ENCODE measurements around the gene TSPAN10.

Gene TSPAN10

DNA sequence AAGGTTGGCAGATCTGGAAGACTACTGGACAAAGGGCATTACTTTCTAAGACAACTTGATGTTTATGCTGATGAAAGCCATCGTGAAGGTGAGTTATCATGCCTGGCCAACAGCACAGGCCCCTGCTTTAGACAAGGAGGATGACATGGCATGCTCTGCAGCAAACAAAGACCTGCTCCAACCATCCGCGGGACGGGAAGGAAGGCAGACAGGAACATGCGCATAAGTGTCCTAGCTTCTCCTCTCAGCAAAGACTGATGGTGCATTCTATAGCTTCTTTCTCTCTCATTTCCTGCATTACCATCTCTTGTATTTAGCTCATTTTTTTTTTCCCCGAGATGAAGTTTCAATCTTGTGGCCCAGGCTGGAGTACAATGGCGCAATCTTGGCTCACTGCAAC, 5.5 kb upstream of the TSPAN10 start:
- DNase-seq (ENCODE audit: low read depth in 2 of 2, low spot score in 1 of 2) = no peak

DNA sequence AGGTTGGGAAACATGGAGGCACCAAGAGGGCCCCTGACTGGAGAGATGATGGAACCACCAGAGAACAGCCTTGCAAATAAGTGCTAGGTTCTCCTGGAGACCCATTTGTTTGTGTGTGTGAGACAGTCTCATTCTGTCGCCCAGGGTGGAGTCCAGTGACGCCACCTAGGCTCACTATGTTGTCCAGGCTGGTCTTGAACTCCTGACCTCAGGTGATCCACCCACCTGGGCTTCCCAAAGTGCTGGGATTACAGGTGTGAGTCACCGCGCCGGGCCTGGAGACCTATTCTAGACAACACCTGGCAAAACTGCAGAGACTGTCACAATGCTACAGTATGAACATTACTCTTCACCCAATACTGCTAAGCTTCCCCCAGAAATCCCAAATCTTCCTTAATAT, 1.6 kb upstream of the TSPAN10 start:
- no peak for DNase-seq (ENCODE audit: low read depth in 2 of 2, low spot score in 1 of 2)

DNA sequence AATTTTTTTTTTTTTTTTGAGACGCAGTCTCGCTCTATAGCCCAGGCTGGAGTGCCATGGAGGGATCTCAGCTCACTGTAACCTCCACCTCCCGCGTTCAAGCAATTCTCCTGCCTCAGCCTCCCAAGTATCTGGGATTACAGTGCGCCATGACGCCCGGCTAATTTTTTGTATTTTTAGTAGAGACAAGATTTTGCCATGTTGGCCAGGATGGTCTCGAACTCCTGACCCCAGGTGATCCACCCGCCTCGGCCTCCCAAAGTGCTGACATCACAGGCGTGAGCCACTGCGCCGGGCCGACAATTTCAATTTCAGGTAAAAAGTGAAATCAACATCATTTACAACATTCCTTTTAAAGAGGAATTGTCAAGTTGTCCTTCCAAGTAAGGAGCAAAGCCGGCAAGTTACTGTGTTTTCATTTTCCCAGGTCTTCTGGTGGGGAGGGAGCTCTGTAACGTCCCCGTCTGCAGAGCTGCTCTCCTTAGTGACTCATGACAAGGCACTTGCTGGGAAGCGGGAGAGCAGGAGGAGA, 957 bp upstream of the TSPAN10 start:
- no peak for DNase-seq (ENCODE audit: low read depth in 2 of 2, low spot score in 1 of 2)

DNA sequence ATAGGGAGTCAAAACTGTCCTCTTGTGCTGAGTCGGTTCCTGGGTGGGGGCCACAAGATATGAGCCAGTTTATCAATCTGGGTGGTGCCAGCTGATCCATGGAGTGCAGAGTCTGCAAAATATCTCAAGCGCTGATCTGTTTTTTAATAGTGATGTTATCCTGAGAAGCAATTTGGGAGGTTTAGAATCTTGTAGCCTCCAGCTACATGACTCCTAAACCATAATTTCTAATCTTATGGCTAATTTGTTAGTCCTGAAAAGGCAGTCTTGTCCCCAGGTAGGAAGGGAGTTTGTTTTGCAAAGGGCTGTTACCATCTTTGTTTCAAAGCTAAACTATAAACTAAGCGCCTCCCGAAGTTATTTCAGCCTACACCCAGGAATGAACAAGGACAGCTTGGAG, 1.7 kb downstream of the TSPAN10 start:
- DNase-seq (ENCODE audit: low read depth in 2 of 2, low spot score in 1 of 2) = no peak

DNA sequence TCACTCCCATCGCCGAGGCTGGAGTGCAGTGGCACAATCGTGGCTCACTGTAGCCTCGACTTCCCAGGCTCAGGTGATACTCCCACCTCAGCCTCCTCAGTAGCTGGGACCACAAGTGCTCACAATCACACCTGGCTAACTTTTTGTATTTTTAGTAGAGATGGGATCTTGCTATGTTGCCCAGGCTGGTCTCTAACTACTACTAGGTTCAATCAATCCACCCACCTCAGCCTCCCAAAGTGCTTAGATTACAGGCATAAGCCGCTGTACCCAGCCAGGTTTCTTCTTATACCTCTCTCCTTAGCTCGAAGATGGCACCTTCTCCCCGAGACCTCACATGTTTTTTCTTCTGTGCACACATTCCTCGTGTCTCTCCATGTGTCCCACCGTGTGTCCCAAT, 3.0 kb downstream of the TSPAN10 start:
- no peak for DNase-seq (ENCODE audit: low read depth in 2 of 2, low spot score in 1 of 2)

DNA sequence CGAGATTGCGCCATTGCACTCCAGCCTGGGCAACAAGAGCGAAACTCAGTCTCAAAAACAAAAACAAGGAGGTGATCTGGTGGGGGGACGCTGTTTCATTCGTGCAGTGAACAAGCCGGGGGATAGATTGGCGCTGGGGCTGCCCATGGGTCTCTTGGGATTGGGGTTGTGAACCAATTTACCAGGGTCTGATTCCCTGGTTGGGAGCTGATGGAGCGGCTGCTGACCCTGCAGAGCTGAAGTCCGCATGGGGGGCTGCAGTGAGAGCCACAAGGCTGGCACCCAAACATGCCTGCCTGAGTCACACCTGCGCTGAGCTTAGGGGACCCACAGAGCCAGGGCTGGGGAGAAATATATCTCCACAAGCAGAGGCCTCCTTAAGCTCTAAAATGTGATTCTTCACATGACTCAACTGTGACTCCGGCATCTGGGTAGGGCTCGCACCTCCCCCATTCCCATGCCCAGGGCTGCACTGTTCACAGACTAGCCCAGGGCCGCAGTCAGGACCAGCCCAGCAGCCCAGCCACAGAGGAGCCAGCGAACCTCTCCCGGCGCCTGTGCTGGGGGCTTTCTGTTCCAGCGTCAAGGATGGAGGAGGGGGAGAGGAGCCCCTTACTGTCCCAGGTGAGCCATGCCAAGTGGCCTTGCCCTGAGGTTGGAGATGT, 5.0 kb downstream of the TSPAN10 start:
- no peak for DNase-seq (ENCODE audit: low read depth in 2 of 2, low spot score in 1 of 2)

DNA sequence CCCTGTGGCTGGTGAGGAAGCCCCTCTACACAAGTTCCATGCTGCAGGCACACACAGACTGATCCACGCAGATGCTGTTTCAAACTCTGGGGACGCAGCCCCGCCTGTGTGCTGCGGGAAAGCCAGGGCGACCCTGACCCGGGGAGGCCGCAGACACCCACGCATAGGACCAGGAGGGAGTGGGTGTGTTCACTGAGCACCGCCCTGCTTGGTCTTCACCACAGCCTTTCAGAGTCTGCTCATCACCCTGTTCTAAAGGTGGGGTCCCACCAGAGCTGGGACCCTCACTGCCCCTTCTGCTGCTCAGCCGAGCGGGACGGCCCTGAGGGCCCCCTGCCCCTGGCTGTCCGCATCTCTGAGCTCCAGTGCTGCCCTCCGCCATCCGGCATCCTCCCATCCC, 7.5 kb downstream of the TSPAN10 start:
- no peak for DNase-seq (ENCODE audit: low read depth in 2 of 2, low spot score in 1 of 2)

DNA sequence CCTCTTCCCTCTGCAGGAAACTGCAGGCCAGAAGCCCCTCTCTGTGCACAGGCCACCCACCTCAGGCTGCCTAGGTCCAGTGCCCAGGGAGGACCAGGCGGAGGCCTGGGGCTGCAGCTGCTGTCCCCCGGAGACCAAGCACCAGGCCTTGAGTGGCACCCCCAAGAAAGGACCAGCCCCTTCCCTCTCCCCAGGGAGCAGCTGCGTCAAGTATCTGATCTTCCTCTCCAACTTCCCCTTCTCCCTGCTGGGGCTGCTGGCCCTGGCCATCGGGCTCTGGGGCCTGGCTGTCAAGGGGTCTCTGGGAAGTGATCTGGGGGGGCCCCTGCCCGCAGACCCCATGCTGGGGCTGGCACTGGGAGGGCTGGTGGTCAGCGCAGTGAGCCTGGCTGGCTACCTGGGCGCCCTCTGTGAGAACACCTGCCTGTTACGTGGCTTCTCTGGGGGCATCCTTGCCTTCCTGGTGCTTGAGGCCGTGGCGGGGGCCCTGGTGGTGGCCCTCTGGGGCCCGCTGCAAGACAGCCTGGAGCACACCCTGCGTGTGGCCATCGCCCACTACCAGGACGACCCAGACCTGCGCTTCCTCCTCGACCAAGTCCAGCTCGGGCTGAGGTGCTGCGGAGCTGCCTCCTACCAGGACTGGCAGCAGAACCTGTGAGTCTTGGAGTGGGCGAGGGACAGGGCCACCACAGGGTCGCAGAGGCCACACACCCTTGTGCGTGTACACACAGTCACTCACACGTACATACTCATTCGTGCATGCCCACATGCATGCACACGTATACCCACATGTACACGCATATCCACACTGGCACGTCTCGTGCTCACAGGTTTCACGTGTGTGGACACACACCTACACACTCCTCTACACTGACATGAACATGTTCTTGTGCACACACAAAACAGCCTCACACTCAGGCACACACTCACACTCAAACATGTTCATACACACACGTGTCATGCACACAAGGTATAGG, 8.3 kb downstream of the TSPAN10 start:
- DNase-seq (ENCODE audit: low read depth in 2 of 2, low spot score in 1 of 2) = no peak

DNA sequence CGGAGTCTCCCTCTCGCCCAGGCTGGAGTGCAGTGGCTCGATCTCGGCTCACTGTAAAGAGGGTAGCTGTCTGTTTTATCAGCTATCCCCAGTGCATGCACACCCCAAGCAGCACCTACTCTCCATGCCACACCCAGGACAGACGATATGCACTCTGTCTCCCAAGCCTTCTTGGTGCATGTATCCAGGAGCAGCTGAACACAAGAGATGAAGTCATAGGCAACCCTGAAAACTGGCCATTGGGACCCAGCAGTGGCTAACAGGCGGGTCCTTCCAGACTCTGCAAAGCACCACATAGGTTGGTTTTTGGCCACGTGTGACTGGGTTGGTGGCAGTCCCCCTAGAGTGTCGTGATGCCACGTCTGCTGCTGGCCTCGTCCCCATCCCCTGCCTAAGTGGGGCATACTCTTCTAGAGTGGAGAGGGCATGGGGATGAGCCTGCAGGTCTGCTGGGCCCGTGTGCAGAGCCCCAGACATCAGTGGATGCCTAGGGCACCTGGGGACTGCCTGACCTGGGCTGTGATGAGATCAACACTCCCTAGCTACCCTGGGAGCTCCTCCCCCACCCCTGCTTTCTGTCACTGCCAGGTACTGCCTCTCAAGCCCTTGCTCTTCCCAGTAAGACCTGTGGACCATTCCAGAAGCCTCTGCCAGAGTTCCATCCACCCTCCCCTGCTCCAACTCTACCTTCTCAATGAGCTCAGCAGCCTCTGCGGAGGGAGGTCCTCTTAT, 10.0 kb downstream of the TSPAN10 start:
- DNase-seq (ENCODE audit: low read depth in 2 of 2, low spot score in 1 of 2) = no peak

DNA sequence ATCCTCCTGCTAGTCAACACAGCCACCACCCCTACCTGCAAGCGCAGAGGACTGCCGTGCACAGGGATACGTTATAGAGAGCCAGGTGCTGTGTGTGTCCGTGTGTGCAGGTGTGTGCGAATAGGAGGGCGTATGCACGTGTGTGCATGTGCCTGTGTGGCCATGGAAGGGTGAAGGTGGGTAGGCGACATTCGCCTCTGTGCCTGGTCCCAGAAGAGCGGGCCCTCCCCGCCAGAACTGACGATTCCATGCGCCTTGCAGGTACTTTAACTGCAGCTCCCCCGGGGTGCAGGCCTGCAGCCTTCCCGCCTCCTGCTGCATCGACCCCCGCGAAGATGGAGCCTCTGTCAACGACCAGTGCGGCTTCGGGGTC, 10.6 kb downstream of the TSPAN10 start:
- no peak for DNase-seq (ENCODE audit: low read depth in 2 of 2, low spot score in 1 of 2)

DNA sequence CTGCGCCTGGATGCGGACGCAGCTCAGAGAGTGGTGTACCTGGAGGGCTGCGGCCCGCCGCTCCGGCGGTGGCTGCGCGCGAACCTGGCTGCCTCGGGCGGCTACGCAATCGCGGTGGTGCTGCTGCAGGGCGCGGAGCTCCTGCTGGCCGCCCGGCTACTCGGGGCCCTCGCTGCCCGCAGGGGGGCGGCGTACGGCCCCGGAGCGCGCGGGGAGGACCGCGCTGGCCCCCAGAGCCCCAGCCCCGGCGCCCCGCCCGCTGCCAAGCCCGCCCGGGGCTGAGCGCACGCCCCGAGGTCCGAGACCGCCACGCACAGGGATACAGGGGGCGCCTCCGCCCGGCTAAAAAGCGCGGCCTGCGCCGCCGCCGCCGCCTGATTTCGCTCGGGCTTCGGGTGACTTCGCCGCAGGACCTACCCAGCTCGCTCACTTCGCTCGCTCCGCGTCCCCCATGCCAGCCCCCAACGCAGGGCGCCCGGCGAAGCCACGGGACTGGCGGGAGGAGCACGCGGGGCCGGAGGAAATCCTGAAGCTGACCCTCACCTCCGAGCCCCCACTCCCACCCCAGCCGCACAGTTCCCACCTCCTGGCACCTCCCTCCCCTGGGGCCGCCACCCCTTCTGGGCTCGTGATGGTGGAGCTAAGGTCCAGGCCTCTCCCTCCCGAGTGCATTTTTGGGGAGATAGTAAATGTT, 11.2 kb downstream of the TSPAN10 start:
- no peak for DNase-seq (ENCODE audit: low read depth in 2 of 2, low spot score in 1 of 2)

DNA sequence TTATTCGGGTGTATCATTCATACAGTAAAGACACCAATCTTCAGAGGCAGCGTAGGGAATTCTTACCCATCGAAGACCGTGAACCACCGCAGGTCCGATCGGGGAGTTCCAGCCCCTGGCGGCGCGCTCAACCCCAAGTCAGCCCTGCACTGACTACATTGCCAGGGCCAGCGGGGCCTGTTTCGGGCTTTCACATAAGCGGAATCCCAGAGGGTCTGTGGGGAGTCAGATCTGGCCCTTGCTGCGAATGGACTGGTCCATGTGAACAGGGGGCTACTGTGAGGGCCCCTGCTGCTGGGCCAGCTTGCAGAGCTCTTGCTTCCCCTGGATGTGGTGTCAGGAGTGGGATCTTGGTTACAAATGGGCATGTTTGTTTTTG, 11.7 kb downstream of the TSPAN10 start:
- no peak for DNase-seq (ENCODE audit: low read depth in 2 of 2, low spot score in 1 of 2)

DNA sequence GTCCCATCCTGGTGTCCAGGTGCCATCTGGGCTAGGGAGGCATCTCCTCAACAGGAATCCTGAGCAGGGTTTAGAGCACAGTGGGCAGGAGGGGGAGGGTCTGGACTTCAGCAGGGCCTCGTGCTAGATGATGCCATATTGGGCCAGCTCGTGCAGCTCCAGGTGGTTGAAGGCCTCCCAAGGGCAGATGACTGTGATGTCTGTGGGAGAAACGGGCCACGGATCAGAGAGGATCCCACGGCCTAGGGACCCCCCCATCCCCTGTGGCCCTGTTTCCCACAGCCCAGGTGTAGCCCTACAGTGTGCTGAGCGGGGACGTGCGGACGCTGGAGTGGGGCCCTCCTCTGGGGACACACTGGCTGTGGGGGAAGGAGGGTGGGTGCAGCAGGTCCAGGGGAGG, 14.0 kb downstream of the TSPAN10 start:
- DNase-seq (ENCODE audit: low read depth in 2 of 2, low spot score in 1 of 2) = no peak

DNA sequence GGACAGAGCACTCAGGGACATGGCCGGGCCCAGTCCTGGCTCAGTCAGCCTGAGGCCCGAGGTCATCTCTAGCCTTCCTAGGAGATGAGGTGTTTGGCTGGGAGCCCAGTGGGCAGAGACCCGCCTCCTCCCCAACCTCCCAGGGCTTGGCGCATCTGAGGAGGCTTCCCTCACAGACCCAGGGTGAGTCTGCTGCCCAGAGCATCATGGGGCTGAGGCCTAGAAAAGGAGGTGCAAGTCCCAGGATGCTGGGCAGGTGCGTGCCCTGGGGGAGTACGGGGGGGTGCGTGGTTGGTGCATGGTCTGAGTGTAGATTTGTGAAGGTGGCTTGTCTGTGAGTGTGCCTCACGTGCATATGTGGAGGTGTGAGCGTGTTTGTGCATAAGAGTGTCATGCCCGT, 14.7 kb downstream of the TSPAN10 start:
- DNase-seq (ENCODE audit: low read depth in 2 of 2, low spot score in 1 of 2) = no peak

DNA sequence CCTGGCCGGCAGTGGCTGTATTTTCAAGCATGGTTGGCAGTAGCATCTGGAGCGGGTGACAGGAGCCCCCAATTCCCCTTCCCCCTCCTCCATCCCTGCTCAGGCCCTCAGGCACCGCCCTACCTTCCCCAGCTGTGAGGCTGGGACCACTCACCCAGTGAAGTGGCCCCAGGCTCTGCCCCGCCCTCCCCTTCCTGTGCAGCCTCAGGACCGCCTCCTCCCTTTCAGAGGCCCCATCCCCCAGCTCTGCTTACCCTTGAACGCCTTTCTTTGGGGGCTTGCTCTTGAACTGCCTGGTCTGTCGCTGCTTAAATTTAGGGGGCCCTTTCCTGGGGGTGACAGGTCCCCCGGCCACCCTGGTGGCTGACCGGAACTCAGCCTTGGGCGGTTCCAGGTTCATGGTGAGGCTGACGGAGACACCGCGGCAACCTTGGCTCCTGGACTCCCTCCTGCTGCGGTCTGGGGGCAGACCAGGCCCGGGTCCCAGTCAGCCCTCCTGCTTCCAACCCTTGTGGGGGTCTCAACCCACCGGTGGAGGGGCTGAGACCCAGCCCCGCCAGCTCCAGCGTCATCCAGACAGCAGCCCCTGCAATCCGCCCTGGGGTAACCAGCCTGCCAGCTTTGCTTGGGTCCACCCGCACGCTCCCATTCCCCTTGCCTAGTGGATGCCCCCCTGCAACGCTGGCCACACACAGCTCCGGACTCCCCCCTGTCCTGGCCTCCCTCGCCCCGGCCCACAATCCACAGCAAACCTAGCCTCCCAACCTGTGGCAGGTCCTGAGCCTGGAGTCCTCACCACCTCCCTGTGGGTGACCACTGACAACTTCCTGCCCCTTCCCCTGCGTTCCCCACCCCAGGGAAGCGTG, 16.1 kb downstream of the TSPAN10 start:
- DNase-seq (ENCODE audit: low read depth in 2 of 2, low spot score in 1 of 2) = no peak

DNA sequence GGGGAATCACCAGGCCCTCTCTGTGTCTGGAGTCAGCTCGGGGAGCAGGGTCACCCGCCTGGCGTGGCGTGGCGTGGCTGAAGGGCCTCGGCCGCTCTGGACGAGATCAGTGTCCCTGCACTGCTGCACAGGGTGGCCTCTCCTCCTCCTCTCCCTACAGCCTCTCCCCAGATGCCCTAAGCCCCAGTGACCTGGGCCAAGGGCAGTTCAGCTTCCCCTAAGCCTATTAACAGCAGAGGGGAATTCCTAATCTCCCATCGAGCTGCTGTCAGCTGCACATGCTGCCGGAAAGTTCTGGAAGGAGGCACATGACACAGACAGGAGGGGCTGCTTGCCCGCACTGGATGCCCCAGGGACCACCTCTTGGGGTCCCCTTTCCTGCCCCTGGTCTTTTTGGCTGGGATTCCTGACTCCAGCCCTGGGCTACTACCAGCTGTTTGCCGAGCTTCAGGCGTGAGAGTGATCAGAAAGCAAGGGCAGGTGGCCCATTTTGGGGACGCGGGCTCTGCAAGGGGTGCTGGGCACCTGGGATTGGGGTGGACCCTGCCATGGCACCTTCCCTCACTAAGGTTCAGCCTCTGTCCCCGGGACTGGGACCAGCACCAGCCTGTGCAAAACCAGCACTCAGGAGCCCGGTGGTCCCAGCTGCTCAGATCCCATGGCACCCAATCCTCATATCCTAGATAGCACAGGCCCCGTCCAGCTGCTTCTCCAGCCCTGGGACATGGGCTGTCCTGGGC, 18.6 kb downstream of the TSPAN10 start:
- no peak for DNase-seq (ENCODE audit: low read depth in 2 of 2, low spot score in 1 of 2)

DNA sequence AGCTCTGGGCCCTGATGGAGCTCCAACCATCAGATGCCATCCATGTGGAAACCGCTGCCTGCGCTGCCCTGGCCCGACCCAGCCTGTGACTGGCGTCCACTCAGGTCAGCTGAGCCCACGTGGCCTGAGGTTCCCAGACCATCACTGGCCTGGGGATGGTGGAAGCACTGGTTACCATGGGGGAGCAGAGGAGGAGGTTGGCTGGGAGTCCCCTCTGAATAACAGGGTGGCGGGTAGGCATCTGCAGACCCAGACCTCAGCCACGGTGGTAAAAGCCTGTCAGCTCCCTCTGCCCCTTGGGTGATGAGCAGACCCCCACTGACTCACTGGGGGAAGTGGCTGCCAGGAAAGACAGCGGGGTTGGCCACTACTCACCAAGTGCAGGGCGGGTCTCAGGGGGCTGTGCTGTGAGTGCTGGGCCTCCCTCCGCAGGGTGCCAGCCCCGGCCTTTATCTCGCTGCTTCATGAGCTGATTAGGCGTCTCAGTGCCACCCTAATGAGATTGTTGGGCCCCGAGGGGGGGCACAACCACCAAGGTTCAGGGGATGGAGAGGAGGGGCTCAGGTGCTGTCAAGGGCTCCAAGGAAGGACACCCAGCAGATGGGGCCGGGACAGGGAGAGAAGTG, 19.2 kb downstream of the TSPAN10 start, which contains the start of gene PDE6G:
PDE6G (minus strand) TSS at position 425 of the 626 bp plus-strand sequence. CDS start 3,237 bp downstream, outside the sequence.
- no peak for DNase-seq (ENCODE audit: low read depth in 2 of 2, low spot score in 1 of 2)

DNA sequence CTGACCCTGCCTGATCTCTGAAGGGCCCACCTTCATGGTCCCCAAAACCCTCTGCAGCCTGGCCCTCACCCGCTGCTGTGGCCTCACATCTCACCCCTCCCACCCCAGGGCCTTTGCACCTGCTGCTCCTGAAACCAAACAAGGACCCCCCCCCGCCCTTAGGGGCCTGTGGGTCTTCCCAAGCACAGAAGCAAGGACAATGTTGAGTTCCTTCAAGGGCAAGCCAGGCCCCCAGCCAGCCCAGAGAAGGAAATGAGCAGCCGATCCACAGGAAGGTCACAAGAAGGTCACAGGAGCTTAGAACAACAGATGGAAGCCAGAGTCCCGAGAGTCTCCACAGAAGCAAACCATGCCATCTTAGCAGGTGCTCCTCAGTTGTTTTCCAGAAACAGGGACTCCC, 19.8 kb downstream of the TSPAN10 start:
- no peak for DNase-seq (ENCODE audit: low read depth in 2 of 2, low spot score in 1 of 2)

DNA sequence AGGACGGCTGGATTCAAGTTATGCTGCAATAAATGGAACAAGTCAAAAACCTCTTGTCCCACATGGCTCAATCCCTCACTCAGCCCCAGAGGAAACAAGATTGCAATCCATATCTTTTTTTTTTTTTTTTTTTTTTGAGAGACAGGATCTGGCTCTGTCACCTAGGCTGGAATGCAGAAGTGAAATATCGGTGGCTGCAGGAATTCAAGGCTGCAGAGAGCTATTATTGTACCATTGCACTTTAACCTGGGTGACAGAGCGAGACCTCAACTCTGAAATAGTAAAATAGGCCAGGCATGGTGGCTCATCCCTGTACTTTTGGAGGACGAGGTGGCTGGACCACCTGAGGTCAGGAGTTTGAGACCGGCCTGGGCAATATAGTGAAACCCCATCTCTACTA, 22.0 kb downstream of the TSPAN10 start:
- DNase-seq (ENCODE audit: low read depth in 2 of 2, low spot score in 1 of 2) = no peak
